Mammary epithelial cell (primary cell): ENCODE data around the gene FOXN1.

Experiments used
- EZH2 ChIP-seq: IDR thresholded peaks from 2 replicates; pipeline ENCODE4 v1.6.1; 2012; ENCODE audit warnings: low read length, inconsistent platforms, borderline replicate concordance
- TF ChIP-seq, protein P1 (sequence below), 2 donors: IDR thresholded peaks in 1 of 2; conservative IDR thresholded peaks in 1 of 2; 2 replicates each; pipeline ENCODE4 v1.5.1; 2011 to 2012; ENCODE audit warnings: inconsistent platforms in 2 of 2, low read length in 2 of 2, mild to moderate bottlenecking in 2 of 2, control low read depth in 1 of 2, low read depth in 1 of 2; ENCODE audit not compliant: insufficient read depth in 1 of 2; ENCODE audit errors: extremely low read depth in 1 of 2

DNA sequence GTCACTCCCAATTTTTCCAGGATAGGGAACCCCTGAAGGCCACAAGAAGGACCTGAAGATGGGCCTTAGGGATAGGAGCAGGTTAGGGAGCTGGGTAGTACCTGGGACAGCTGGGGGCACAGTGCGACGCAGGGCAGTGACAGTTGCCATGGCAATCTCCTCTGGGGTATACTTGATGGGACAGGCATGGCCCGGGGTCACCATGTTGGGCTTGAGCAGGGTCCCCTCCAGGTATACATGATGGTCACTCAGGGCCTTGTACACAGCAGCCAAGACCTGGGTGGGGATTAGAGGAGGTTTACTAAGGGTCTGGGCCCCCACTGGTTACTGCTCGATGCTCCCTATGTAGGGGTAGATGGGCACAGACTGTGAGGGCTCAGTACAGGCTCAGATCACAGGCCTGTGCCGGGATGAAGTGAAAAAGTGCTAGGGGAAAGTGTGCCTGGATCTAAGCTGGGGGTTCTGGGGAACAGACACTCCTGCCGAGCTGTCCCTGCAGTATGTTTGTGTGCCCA, 67.9 kb downstream of the FOXN1 start:
- TF ChIP-seq, protein P1, sequence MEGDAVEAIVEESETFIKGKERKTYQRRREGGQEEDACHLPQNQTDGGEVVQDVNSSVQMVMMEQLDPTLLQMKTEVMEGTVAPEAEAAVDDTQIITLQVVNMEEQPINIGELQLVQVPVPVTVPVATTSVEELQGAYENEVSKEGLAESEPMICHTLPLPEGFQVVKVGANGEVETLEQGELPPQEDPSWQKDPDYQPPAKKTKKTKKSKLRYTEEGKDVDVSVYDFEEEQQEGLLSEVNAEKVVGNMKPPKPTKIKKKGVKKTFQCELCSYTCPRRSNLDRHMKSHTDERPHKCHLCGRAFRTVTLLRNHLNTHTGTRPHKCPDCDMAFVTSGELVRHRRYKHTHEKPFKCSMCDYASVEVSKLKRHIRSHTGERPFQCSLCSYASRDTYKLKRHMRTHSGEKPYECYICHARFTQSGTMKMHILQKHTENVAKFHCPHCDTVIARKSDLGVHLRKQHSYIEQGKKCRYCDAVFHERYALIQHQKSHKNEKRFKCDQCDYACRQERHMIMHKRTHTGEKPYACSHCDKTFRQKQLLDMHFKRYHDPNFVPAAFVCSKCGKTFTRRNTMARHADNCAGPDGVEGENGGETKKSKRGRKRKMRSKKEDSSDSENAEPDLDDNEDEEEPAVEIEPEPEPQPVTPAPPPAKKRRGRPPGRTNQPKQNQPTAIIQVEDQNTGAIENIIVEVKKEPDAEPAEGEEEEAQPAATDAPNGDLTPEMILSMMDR (conservative IDR thresholded peaks at IDR 0.05 in 1 of 2, IDR thresholded peaks at IDR 0.05 in 1 of 2; ENCODE audit: extremely low read depth in 1 of 2, insufficient read depth in 1 of 2, low read depth in 1 of 2, low read length in 2 of 2) = no peak
- no peak for TF ChIP-seq EZH2
